ENCODE data around the gene RRP9.
"Not testable (repeated sequence)": the region's sequence is repeated elsewhere in the genome, so short reads cannot be mapped to it uniquely, and the experiment has no call there.

The RRP9 gene

DNA sequence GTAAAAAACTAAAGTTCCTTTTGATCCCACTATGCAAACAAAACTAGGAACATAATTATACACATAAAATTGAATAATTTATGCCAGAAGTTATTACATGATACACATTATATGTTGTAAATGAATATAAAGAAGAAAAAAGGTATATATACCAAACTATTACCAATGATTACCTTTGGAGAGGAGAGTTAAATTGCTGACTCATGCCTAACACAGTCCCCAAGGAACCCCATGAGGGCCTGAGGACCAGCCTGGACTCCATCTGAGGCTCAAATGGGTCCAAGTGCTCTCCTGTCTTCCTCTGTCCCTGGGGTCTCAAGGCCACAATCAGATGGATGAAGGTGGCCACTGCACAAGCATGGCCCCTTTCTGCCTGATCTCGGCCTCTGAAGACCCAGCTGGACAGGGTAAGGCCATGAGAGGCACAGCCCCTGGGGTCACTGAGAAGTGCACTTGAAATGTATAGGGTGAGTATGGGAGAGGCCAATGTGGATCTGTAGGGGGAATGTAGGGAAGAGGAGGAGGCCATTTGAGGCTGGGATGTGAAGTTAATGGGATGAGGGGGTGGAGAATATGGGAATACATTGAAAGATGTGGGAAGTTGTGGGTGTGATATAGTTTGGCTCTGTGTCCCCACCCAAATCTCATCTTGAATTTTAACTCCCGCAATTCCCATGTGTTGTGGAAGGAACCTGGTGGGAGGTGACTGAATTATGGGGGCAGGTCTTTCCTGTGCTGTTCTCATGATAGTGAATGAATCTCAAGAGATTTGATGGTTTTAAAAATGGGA lies 37.5 kb downstream of the RRP9 start:
- TF ChIP-seq, protein P1, sequence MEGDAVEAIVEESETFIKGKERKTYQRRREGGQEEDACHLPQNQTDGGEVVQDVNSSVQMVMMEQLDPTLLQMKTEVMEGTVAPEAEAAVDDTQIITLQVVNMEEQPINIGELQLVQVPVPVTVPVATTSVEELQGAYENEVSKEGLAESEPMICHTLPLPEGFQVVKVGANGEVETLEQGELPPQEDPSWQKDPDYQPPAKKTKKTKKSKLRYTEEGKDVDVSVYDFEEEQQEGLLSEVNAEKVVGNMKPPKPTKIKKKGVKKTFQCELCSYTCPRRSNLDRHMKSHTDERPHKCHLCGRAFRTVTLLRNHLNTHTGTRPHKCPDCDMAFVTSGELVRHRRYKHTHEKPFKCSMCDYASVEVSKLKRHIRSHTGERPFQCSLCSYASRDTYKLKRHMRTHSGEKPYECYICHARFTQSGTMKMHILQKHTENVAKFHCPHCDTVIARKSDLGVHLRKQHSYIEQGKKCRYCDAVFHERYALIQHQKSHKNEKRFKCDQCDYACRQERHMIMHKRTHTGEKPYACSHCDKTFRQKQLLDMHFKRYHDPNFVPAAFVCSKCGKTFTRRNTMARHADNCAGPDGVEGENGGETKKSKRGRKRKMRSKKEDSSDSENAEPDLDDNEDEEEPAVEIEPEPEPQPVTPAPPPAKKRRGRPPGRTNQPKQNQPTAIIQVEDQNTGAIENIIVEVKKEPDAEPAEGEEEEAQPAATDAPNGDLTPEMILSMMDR (conservative IDR thresholded peaks at IDR 0.05; ENCODE audit: low read length), result no peak
- no peak overlapping the region for H3K4me3 ChIP-seq (ENCODE audit: low read length)
- no peak for DNase-seq (ENCODE audit: low read depth)

DNA sequence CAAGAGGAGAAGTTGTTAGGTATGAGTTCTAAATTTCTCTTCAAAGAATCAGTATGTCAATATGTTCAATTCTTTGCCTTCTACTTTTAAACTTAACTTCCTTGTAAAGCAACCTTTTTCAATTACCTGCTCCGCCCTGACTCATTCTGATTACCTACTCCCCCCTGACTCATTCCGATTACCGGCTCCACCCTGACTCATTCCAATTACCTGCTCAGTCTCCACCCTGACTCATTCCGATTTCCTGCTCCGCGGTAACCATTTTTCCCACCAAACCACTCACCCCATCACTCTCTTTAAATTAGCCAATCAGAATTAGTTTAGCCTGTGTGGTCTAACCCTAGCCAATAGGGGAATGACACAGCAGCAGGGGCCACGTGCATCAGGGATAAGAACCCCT lies 39.3 kb downstream of the RRP9 start:
- not testable (repeated sequence) for H3K4me3 ChIP-seq (ENCODE audit: low read length); DNase-seq (ENCODE audit: low read depth)

DNA sequence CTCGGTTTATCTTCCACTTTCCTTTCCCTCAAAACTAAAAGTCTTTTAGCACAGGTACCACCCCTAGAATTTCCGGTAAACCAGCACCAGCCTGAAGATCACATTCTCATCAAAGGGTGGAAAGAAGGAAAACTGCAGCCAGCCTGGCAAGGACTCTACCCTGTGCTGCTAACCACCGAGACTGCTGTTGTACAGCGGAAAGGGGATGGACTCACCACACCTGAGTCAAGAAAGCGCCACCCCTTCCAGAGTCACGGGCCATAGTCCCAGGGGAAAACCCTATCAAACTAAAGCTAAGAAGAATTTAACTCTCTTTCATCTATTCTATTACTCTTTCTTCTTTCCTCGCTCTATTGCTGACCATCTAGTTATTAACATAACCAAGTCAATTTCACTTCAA lies 41.7 kb downstream of the RRP9 start:
- H3K4me3 ChIP-seq (ENCODE audit: low read length); DNase-seq (ENCODE audit: low read depth): not testable (repeated sequence)

DNA sequence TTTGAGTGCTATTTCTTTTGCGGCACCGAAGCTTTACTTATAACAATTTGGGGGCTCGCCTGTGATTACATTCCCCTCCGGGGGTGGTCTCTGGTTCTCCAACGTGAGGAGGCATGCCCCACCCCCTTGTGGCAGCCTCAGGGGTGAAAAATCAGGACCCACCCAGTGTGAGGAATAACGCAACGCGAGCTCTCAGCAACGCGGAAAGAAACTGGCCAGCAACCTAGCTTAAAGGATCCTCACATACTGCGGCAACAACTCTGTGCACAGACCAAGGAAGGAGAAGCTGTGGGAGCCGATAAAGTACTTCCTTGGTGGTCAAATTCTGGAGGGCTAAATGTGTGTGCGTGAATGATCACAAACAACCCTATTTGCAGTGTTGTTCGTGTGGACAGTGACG lies 44.3 kb downstream of the RRP9 start:
- DNase-seq (ENCODE audit: low read depth), result no peak
- TF ChIP-seq, protein P1 (conservative IDR thresholded peaks at IDR 0.05; ENCODE audit: low read length), result no peak
- no peak overlapping the region for H3K4me3 ChIP-seq (ENCODE audit: low read length)

DNA sequence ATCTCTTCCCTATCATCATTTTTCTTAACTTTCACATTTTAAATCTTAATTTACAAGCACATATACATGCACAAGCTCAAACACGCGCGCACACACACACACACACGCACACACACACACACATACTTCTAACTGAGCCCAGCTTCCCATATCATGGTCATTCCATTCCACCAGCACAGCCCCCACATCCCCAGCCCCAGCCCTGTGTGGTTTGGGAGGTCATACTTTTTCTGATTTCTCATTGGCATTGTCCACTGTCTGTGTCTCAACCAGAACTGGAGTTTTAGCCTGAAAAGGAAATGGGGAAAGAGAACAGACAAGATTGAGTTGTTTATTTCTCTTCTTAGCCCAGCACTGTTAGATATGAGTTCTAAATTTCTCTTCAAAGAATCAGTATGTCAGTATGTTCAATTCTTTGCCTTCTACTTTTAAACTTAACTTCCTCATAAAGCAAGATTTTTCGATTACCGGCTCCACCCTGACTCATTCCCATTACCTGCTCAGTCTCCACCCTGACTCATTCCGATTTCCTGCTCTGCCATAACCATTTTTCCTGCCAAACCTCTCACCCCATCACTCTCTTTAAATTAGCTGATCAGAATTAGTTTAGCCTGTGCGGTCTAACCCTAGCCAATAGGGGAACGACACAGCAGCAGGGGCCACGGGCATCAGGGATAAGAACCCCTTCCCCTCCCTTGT lies 44.9 kb downstream of the RRP9 start:
- TF ChIP-seq, protein P1 (conservative IDR thresholded peaks at IDR 0.05; ENCODE audit: low read length), result no peak
- DNase-seq (ENCODE audit: low read depth), result no peak
- no peak overlapping the region for H3K4me3 ChIP-seq (ENCODE audit: low read length)

DNA sequence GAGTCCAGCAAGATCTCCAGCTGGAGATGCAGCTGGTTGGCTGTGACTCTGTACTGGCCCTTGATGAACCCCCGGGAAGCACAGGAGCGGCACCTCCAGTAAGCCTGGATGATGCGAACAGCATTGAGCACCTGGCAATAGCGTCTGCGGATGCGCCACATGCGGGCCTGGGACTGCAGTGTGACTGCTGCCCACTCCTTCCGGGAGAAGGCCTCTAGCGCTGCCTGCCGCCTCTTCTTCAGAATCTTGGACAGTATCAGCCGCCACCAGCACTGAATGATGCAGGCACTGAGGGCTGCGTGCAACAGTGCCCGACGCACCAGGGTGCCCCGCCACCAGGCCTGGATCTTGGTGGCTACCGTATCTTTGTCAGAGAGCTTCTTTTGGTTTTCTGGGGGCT lies 46.8 kb downstream of the RRP9 start:
- H3K4me3 ChIP-seq (ENCODE audit: low read length), result no peak overlapping the region
- DNase-seq (ENCODE audit: low read depth), result no peak
- TF ChIP-seq, protein P1 (conservative IDR thresholded peaks at IDR 0.05; ENCODE audit: low read length), result no peak

DNA sequence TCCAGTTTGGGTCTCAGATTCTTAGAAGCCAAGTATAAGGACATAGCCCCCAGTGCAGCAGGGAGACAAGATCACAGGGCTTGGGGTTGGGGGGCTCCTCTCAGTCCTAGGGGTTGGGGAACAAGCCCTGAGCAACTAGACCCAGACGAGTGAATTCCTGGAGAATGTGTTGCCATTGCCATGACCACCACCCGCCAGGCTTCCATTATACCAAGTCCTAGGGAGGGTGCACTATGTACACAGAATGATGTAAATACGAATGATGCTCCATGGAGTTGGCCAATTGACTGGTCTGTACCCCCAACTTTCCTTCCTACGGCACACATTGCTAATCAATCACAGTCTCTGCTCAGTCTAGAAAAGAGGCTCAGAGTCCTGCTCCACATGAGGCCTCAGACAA lies 47.3 kb downstream of the RRP9 start:
- H3K4me3 ChIP-seq (ENCODE audit: low read length), result no peak overlapping the region
- DNase-seq (ENCODE audit: low read depth), result no peak
- TF ChIP-seq, protein P1 (conservative IDR thresholded peaks at IDR 0.05; ENCODE audit: low read length), result no peak

Measured in AG10803 (cell line).